Measurements from ENCODE around the gene CCDC197. TPM values are rescaled to one million over a fixed set of nuclear protein-coding genes. Genes with fewer than 3 reads are reported as not detected.

The CCDC197 gene
- total and polyA plus RNA-seq, 7 donors, result not detected

GRCh38 chr14:94025720-94026119 is 28.6 kb downstream of the CCDC197 start:
- H3K4me3 ChIP-seq, result peak overlapping the region in 3 of 4 donors; percentile 73 to 84 (median 75)

GRCh38 chr14:94026173-94026888 is 29.2 kb downstream of the CCDC197 start, which contains the start of gene OTUB2:
Gene OTUB2, plus strand, starts transcription at chr14:94026340. Its CDS starts 198 bp downstream, at chr14:94026538.
- peak within 1 kb of the TSS; percentile 67 to 84 (median 74) for H3K4me3 ChIP-seq
- H3K27ac ChIP-seq, result peak within 1 kb of the TSS in 2 of 4 donors; percentile 14 to 16
- TF ChIP-seq, protein P1, sequence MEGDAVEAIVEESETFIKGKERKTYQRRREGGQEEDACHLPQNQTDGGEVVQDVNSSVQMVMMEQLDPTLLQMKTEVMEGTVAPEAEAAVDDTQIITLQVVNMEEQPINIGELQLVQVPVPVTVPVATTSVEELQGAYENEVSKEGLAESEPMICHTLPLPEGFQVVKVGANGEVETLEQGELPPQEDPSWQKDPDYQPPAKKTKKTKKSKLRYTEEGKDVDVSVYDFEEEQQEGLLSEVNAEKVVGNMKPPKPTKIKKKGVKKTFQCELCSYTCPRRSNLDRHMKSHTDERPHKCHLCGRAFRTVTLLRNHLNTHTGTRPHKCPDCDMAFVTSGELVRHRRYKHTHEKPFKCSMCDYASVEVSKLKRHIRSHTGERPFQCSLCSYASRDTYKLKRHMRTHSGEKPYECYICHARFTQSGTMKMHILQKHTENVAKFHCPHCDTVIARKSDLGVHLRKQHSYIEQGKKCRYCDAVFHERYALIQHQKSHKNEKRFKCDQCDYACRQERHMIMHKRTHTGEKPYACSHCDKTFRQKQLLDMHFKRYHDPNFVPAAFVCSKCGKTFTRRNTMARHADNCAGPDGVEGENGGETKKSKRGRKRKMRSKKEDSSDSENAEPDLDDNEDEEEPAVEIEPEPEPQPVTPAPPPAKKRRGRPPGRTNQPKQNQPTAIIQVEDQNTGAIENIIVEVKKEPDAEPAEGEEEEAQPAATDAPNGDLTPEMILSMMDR (IDR thresholded peaks at IDR 0.05), result no peak
- no peak for TF ChIP-seq EP300 (IDR thresholded peaks at IDR 0.05)
- peak in 1 of 4 donors; percentile 46 for TF ChIP-seq POLR2AphosphoS5 (IDR thresholded peaks at IDR 0.05)
- peaks cover 0 to 16% (median 10%) of the 10 kb centered on the region in 4 donors for H3K4me1 ChIP-seq
- DNase-seq, result peak; percentile 98
- H3K36me3 ChIP-seq, result no peaks in the 10 kb centered on the region
- WGBS, 2 donors, result 1% methylated on average over 74 of the region's 74 CpGs
- H3K27me3 ChIP-seq, result no peaks in the 10 kb centered on the region
- H3K9me3 ChIP-seq, result no peaks in the 10 kb centered on the region
- intact Hi-C loops (cut with DNase I), result loop anchor here (5.0 kb wide), 1 partner anchor 146 kb away; the partner anchor contains the start of gene PPP4R4

More at GRCh38 chr14:94025720-94026119, 28.6 kb downstream of the CCDC197 start:
- intact Hi-C loops (cut with DNase I), result loop anchor here (5.0 kb wide), 1 partner anchor 147 kb away; the partner anchor contains the start of gene PPP4R4
- TF ChIP-seq EP300 (IDR thresholded peaks at IDR 0.05) (no peak), POLR2A (IDR thresholded peaks at IDR 0.05) (no peak), POLR2AphosphoS5 (IDR thresholded peaks at IDR 0.05) (no peak)
- TF ChIP-seq, protein P1 (IDR thresholded peaks at IDR 0.05), result no peak
- Histone ChIP-seq H3K27me3 (no peaks in the 10 kb centered on the region), H3K4me1 (peaks cover 0 to 16% (median 10%) of the 10 kb centered on the region in 4 donors), H3K36me3 (no peaks in the 10 kb centered on the region), H3K9me3 (no peaks in the 10 kb centered on the region), H3K27ac (no peak overlapping the region)
- DNase-seq, result no peak
- 34 to 56% methylated on average over 6 of the region's 6 CpGs for WGBS, 2 donors

- peak overlapping the region; percentile 67 to 84 (median 74) for H3K4me3 ChIP-seq
- TF ChIP-seq POLR2A (IDR thresholded peaks at IDR 0.05) (no peak), EP300 (IDR thresholded peaks at IDR 0.05) (no peak), POLR2AphosphoS5 (IDR thresholded peaks at IDR 0.05) (no peak)
- TF ChIP-seq, protein P1 (IDR thresholded peaks at IDR 0.05), result no peak
- DNase-seq, result no peak
- WGBS, 2 donors, result 48 to 53% methylated on average over 17 of the region's 17 CpGs
- peaks cover 0 to 16% (median 10%) of the 10 kb centered on the region in 4 donors for H3K4me1 ChIP-seq
- intact Hi-C loops (cut with DNase I), result loop anchor here (5.0 kb wide), 1 partner anchor 145 kb away; the partner anchor contains the start of gene PPP4R4
- no peaks in the 10 kb centered on the region for H3K9me3 ChIP-seq
- H3K27me3 ChIP-seq, result no peaks in the 10 kb centered on the region
- H3K36me3 ChIP-seq, result no peaks in the 10 kb centered on the region
- no peak overlapping the region for H3K27ac ChIP-seq
These were observed 29.9 kb downstream of the CCDC197 start for GRCh38 chr14:94026889-94027469.

GRCh38 chr14:94027566-94028449 is 30.7 kb downstream of the CCDC197 start:
- WGBS, 2 donors, result 77 to 88% methylated on average over 14 of the region's 14 CpGs
- Histone ChIP-seq H3K4me1 (peaks cover 0 to 16% (median 10%) of the 10 kb centered on the region in 4 donors), H3K27me3 (no peaks in the 10 kb centered on the region), H3K27ac (no peak overlapping the region), H3K9me3 (no peaks in the 10 kb centered on the region), H3K4me3 (no peak overlapping the region), H3K36me3 (no peaks in the 10 kb centered on the region)
- no peak for DNase-seq
- intact Hi-C loops (cut with DNase I), result loop anchor here (5.0 kb wide), 1 partner anchor 144 kb away; the partner anchor contains the start of gene PPP4R4
- no peak for TF ChIP-seq EP300 (IDR thresholded peaks at IDR 0.05)
- TF ChIP-seq POLR2AphosphoS5 (IDR thresholded peaks at IDR 0.05), result no peak
- TF ChIP-seq POLR2A (IDR thresholded peaks at IDR 0.05), result no peak
- TF ChIP-seq, protein P1 (IDR thresholded peaks at IDR 0.05), result no peak

All from sigmoid colon (tissue), 7 donors.